NT2/D1 (cell line): ENCODE measurements around the gene ADAMTS10.

Experiments used
- YY1 ChIP-seq: IDR thresholded peaks from 2 replicates; pipeline ENCODE4 v1.6.1; 2011; ENCODE audit not compliant: insufficient read length, insufficient read depth
- ZNF274 ChIP-seq: IDR thresholded peaks from 2 replicates; pipeline ENCODE4 v1.6.1; 2011; ENCODE audit warnings: mild to moderate bottlenecking, low read depth, low read length

GRCh38 chr19:8573316-8573715 lies 37.2 kb downstream of the ADAMTS10 start:
- TF ChIP-seq YY1 = no peak
- TF ChIP-seq ZNF274 = no peak
